Stomach (tissue), 9 donors: Measurements from ENCODE around the gene RGS17. TPM values are rescaled to one million over a fixed set of nuclear protein-coding genes. Genes with fewer than 3 reads are reported as not detected.
"Not testable (repeated sequence)": the region's sequence is repeated elsewhere in the genome, so short reads cannot be mapped to it uniquely, and the experiment has no call there.

ENCODE experiments used
- DNase-seq, 2 donors: peaks; one replicate each; pipeline versions ENCODE4 v3.0.0 to v3.0.0-alpha.2; 2013 to 2019
- H3K27ac ChIP-seq, 5 donors: fragments of 200-600 bp in 4 of 5; sonication (generic) in 4 of 5; one replicate each; pipeline ENCODE4 v1.5.1; 2013 to 2019; ENCODE audit warnings: mild to moderate bottlenecking in 1 of 5, moderate library complexity in 1 of 5
- H3K27me3 ChIP-seq, 3 donors: fragments of 200-600 bp; sonication (generic); one replicate each; pipeline ENCODE4 v1.5.1; 2017 to 2019; ENCODE audit warnings: mixed run types in 1 of 3
- H3K36me3 ChIP-seq, 4 donors: fragments of 200-600 bp; sonication (generic); 1 replicate in 3 of 4; 2 replicates in 1 of 4; pipeline ENCODE4 v1.5.1; 2016 to 2019
- H3K4me1 ChIP-seq, 4 donors: fragments of 200-600 bp; sonication (generic); one replicate each; pipeline ENCODE4 v1.5.1; 2016 to 2019
- H3K4me3 ChIP-seq, 4 donors: fragments of 200-600 bp; sonication (generic) in 3 of 4; one replicate each; pipeline ENCODE4 v1.5.1; 2016 to 2019; ENCODE audit warnings: mild to moderate bottlenecking in 1 of 4
- H3K9me3 ChIP-seq, 4 donors: fragments of 200-600 bp; sonication (generic); one replicate each; pipeline ENCODE4 v1.5.1; 2016 to 2019
- CTCF ChIP-seq, 7 experiments: fragments of 450-650 bp in 4 of 7; fragments of 200-600 bp in 3 of 7; sonication (generic) in 3 of 7; IDR thresholded peaks; one replicate each; pipeline ENCODE4 v1.5.1; 2016 to 2019; ENCODE audit warnings: antibody characterized with exemption in 7 of 7, control low read depth in 2 of 7, mild to moderate bottlenecking in 1 of 7
- EP300 ChIP-seq: sonication (generic); formaldehyde crosslinking; IDR thresholded peaks from one replicate; pipeline ENCODE4 v1.6.1; 2017; ENCODE audit warnings: antibody characterized with exemption
- POLR2A ChIP-seq, 4 donors: fragments of 450-650 bp; IDR thresholded peaks; one replicate each; pipeline ENCODE4 v1.6.1; 2016; ENCODE audit warnings: antibody characterized with exemption in 4 of 4, control low read depth in 2 of 4, mild to moderate bottlenecking in 1 of 4, moderate library complexity in 1 of 4
- POLR2AphosphoS5 ChIP-seq, 3 donors: sonication (generic); formaldehyde crosslinking; IDR thresholded peaks; one replicate each; pipeline ENCODE4 v1.6.1; 2016; ENCODE audit warnings: antibody characterized with exemption in 3 of 3
- WGBS, 5 donors: extraction: QIAGEN DNeasy Blood & Tissue Kit in 3 of 5; methylation state at CpG; one replicate each; pipeline versions ENCODE4 v1.1.5 to v1.1.7; 2013 to 2018; 5-methylcytosine and 5-hydroxymethylcytosine counted together
- intact Hi-C: fragments of 100-400 bp; cut with DNase I; formaldehyde crosslinking; loops from one replicate; pipeline ENCODE4 v1.15.1; 2023; ENCODE audit warnings: low total_unique reads
- polyA plus RNA-seq, 3 donors: library from polyadenylated mRNA; stranded (reverse); fragments of 200-250 nt; gene quantifications; one replicate each; pipeline ENCODE4 v1.2.3, GENCODE V29; 2013
- total RNA-seq, 5 donors: library from RNA; depleted of rRNA; stranded (reverse); fragments of >200 nt; gene quantifications; one replicate each; pipeline versions ENCODE4 v1.1.0 to v1.2.3, GENCODE V29; 2014 to 2016
- donor health status: healthy with polysubstance abuse.
- donor health status: Bipolar disorder and iron deficiency.
- donor health status: healthy.

Gene RGS17
- total and polyA plus RNA-seq, 8 donors = 0.33 to 2.8 (median 1.7) TPM; not detected in 1

GRCh38 chr6:153012856-153013255 is 118.2 kb downstream of the RGS17 start:
- no peak for DNase-seq
- Histone ChIP-seq H3K36me3 (no peaks in the 10 kb centered on the region), H3K27me3 (no peaks in the 10 kb centered on the region), H3K27ac (no peak overlapping the region), H3K9me3 (no peaks in the 10 kb centered on the region), H3K4me1 (no peaks in the 10 kb centered on the region), H3K4me3 (no peak overlapping the region)
- intact Hi-C loops = no loop called here
- TF ChIP-seq EP300 (no peak), POLR2AphosphoS5 (IDR thresholded peaks at IDR 0.05) (no peak), POLR2A (IDR thresholded peaks at IDR 0.05) (no peak), CTCF (IDR thresholded peaks at IDR 0.05) (no peak)
- 83 to 91% (median 91%) methylated on average over 6 of the region's 6 CpGs for WGBS, 5 donors

- no peaks in the 10 kb centered on the region for H3K27me3 ChIP-seq
- peaks cover 20 to 51% (median 35%) of the 10 kb centered on the region in 4 donors for H3K4me1 ChIP-seq
- no peaks in the 10 kb centered on the region for H3K9me3 ChIP-seq
- H3K27ac ChIP-seq = peak overlapping the region; percentile 84 to 93 (median 88)
- peak in 1 of 2 donors; percentile 58 for DNase-seq
- peaks cover 0 to 4% (median 3%) of the 10 kb centered on the region in 4 donors for H3K36me3 ChIP-seq
- WGBS, 5 donors = 1 to 2% (median 2%) methylated on average over 6 of the region's 6 CpGs
- TF ChIP-seq POLR2A (IDR thresholded peaks at IDR 0.05) = no peak
- TF ChIP-seq POLR2AphosphoS5 (IDR thresholded peaks at IDR 0.05) = no peak
- TF ChIP-seq CTCF (IDR thresholded peaks at IDR 0.05) = no peak
- no peak for TF ChIP-seq EP300
- peak overlapping the region; percentile 63 to 90 (median 71) for H3K4me3 ChIP-seq
- intact Hi-C loops = no loop called here
Observed at GRCh38 chr6:153003366-153003690, 127.8 kb downstream of the RGS17 start.

- TF ChIP-seq CTCF (IDR thresholded peaks at IDR 0.05) (no peak), EP300 (no peak), POLR2A (IDR thresholded peaks at IDR 0.05) (peak in 1 of 4 donors; percentile 66), POLR2AphosphoS5 (IDR thresholded peaks at IDR 0.05) (peak; percentile 74 to 95 (median 88))
- Histone ChIP-seq H3K9me3 (no peaks in the 10 kb centered on the region), H3K27ac (peak within 1 kb of the TSS; percentile 84 to 93 (median 88)), H3K4me3 (peak within 1 kb of the TSS; percentile 63 to 90 (median 71)), H3K27me3 (no peaks in the 10 kb centered on the region), H3K36me3 (peaks cover 3 to 9% (median 8%) of the 10 kb centered on the region in 4 donors), H3K4me1 (peaks cover 20 to 51% (median 35%) of the 10 kb centered on the region in 4 donors)
- 0 to 1% (median 0%) methylated on average over 31 to 52 of the region's 52 CpGs for WGBS, 5 donors
- intact Hi-C loops = no loop called here
- peak; percentile 93 to 98 for DNase-seq
Observed at GRCh38 chr6:153002613-153003365, 128.3 kb downstream of the RGS17 start, which contains the start of gene MTRF1L. Gene MTRF1L, minus strand, starts transcription at chr6:153002709. Its CDS starts 24 bp downstream, at chr6:153002685.

- Histone ChIP-seq H3K36me3 (peaks cover 9 to 17% (median 15%) of the 10 kb centered on the region in 4 donors), H3K4me1 (peaks cover 20 to 59% (median 35%) of the 10 kb centered on the region in 4 donors), H3K9me3 (no peaks in the 10 kb centered on the region), H3K27me3 (no peaks in the 10 kb centered on the region), H3K27ac (peak overlapping the region; percentile 84 to 93 (median 88)), H3K4me3 (peak overlapping the region; percentile 63 to 90 (median 71))
- intact Hi-C loops = no loop called here
- peak in 1 of 2 donors; percentile 50 for DNase-seq
- no peak for TF ChIP-seq POLR2A (IDR thresholded peaks at IDR 0.05)
- TF ChIP-seq CTCF (IDR thresholded peaks at IDR 0.05) = no peak
- TF ChIP-seq EP300 = no peak
- TF ChIP-seq POLR2AphosphoS5 (IDR thresholded peaks at IDR 0.05) = no peak
- WGBS, 5 donors = 3 to 5% (median 4%) methylated on average over 21 to 24 of the region's 31 CpGs
Observed at GRCh38 chr6:153001767-153002612, 129.1 kb downstream of the RGS17 start.

- intact Hi-C loops = not testable (repeated sequence)
- WGBS, 5 donors = 93 to 94% (median 93%) methylated on average over 9 of the region's 9 CpGs
Observed at GRCh38 chr6:153000790-153001189, 130.3 kb downstream of the RGS17 start.

More at GRCh38 chr6:153000790-153001189, 130.3 kb downstream of the RGS17 start:
- H3K4me1 ChIP-seq = peaks cover 20 to 69% (median 38%) of the 10 kb centered on the region in 4 donors
- peak overlapping the region in 2 of 5 donors; percentile 13 to 88 for H3K27ac ChIP-seq
- H3K9me3 ChIP-seq, DNase-seq, H3K27me3 ChIP-seq: not testable (repeated sequence)
- H3K4me3 ChIP-seq = peak overlapping the region in 2 of 4 donors; percentile 63 to 90
- peaks cover 9 to 28% (median 27%) of the 10 kb centered on the region in 4 donors for H3K36me3 ChIP-seq
